ENCODE results near the gene LGALS4.
A peak's percentile ranks its signal among the peaks of the same experiment; 100 is the strongest.
"Not testable (repeated sequence)": the region's sequence is repeated elsewhere in the genome, so short reads cannot be mapped to it uniquely, and the experiment has no call there.

Gene LGALS4, protein sequence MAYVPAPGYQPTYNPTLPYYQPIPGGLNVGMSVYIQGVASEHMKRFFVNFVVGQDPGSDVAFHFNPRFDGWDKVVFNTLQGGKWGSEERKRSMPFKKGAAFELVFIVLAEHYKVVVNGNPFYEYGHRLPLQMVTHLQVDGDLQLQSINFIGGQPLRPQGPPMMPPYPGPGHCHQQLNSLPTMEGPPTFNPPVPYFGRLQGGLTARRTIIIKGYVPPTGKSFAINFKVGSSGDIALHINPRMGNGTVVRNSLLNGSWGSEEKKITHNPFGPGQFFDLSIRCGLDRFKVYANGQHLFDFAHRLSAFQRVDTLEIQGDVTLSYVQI
- total RNA-seq, result 0.35 to 4.0 reads per million in 2 experiments

DNA sequence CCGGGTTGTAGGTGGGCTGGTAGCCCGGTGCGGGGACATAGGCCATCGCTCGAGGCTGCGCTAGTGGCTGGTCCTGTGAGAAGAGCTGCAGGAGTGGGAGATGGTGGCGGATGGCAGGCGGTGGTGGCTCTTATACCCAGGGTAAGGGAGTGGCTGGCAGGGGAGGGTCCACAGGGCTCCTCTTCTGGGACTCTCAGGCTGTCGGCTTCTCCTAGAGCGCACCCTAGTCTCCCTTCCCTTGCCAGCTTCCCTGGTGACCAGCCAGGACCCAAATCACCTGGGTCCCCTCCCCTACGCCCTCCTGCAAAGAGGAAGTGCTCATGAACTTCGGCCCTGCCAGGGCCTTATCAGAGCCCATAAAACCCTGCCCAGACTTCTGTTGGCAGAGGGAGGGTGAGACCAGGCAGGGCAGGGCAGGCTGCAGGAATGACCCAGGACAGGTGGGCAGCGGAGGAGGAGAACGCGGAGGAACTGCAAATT lies at the start of gene LGALS4:
TSS of gene LGALS4 (minus strand) at position 105 of the 480 bp plus-strand sequence. CDS start at position 46, 59 bp downstream.
- DNase-seq (ENCODE audit: low read depth), result no peak

DNA sequence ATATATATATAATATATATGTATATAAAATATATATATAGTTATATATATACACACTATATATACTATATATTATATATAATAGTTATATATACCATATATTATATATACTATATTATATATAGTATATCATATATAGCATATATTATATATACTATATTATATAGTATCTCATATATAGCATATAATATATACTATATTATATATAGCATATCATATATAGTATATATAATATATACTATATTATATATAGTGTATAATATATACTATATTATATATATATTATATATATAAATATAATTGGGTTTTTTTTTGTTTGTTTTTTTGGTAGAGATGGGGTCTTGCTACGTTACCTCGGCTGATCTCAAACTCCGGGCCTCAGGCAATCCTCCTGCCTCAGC lies 48.6 kb upstream of the LGALS4 start:
- DNase-seq (ENCODE audit: low read depth), result no peak

DNA sequence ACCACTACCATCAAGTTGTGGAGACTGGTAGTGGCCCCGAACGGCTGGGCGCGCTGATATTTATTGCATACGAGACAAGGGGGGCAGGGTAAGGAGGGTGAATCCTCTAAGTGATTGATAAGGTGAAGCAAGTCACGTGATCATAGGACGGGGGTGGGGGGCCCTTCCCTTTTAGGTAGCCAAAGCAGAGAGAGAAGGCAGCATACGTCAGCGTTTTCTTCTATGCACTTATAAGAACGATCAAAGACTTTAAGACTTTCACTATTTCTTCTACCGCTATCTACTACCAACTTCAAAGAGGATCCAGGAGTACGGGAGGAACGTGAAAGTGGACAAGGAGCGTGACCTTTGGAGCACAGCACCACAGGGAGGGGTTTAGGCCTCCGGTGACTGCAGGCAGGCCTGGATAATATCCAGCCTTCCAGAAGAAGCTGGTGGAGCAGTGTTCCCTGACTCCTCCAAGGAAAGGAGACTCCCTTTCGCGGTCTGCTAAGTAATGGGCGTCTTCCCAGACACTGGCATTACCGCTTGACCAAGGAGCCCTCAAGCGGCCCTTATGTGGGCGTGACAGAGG lies 47.0 kb upstream of the LGALS4 start:
- DNase-seq (ENCODE audit: low read depth), result not testable (repeated sequence)

DNA sequence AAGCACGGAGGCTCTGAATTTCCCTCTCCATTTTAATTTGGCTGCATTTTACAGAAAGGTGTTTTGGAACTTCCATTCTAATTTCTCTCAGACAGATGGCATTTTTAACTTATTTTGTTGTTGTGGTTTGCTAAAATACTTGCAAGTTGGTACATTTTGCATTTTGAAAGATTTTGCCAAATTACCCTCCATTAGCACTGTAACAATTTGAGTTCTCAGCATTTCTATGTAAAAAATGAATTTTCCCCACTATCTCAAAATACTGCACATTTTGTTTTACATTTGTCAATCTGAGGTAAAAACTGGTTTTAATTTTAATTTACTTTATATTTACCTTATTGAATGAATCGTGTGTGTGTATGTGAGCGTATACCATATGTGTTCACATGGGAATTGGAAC lies 44.1 kb upstream of the LGALS4 start:
- DNase-seq (ENCODE audit: low read depth), result no peak

DNA sequence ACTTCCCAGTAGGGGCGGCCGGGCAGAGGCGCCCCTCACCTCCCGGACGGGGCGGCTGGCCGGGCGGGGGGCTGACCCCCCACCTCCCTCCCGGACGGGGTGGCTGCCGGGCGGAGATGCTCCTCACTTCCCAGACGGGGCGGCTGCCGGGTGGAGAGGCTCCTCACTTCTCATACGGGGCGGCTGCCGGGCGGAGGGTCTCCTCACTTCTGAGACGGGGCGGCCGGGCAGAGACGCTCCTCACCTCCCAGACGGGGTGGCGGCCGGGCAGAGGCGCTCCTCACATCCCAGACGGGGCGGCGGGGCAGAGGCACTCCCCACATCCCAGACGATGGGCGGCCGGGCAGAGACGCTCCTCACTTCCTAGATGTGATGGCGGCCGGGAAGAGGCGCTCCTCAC lies 43.0 kb upstream of the LGALS4 start:
- DNase-seq (ENCODE audit: low read depth), result not testable (repeated sequence)

DNA sequence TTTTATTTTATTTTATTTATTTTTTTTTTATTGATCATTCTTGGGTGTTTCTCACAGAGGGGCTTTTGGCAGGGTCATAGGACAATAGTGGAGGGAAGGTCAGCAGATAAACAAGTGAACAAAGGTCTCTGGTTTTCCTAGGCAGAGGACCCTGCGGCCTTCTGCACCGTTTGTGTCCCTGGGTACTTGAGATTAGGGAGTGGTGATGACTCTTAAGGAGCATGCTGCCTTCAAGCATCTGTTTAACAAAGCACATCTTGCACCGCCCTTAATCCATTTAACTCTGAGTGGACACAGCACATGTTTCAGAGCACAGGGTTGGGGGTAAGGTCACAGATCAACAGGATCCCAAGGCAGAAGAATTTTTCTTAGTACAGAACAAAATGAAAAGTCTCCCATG lies 42.2 kb upstream of the LGALS4 start:
- DNase-seq (ENCODE audit: low read depth), result not testable (repeated sequence)

DNA sequence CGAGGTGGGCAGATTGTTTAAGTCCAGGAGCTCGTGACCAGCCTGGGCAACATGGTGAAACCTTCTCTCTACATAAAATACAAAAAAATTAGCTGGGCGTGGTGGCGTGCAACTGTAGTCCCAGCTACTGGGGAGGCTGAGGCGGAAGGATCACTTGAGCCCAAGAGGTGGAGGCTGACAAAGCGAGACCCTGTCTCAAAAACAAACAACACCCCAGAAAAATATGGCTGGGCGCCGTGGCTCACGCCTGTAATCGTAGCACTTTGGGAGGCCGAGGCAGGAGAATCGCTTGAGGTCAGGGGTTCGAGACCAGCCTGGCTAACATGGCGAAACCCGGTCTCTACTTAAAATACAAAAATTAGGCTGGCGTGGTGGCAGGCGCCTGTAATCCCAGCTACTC lies 40.5 kb upstream of the LGALS4 start:
- no peak for DNase-seq (ENCODE audit: low read depth)

DNA sequence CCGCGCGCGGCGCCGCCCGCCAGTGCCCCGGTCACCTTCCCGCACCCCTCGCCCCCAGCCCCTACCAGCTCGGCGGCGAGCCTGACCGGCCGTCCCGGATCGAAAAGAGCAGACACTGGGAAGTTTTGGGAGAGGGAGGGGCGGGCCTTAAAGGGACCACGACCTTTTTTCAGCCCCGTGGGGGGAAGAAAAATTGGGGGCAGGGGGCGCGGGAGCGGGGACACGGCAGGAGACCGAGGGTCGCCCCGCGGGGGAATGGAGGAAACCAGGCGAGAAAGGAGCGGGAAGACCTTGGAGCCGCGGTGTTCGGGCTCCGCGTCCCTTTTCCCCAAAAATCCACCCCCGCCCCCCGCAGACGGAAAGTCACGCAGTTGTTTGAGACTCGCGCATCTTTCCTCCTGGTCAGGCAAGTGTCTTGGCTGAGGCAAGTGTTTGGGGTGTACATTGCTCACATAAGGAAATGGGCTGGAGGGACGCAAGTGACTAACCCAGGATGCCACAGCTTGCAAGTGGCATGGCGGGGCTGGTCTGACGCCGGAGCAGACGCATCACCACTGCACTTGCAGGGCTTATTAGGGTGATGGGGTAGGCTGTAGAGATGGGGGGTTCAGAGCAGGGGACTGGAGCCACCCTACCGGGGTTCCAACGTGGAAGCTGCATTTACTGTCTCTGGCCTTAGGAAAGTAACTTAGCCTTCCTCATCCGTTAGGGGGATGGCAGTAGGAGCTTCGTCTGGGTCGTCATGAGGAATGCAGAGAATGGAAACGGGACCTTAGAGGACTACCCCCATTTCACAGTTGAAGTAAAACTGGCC lies 39.7 kb upstream of the LGALS4 start:
- peak; percentile 37 for DNase-seq (ENCODE audit: low read depth)

DNA sequence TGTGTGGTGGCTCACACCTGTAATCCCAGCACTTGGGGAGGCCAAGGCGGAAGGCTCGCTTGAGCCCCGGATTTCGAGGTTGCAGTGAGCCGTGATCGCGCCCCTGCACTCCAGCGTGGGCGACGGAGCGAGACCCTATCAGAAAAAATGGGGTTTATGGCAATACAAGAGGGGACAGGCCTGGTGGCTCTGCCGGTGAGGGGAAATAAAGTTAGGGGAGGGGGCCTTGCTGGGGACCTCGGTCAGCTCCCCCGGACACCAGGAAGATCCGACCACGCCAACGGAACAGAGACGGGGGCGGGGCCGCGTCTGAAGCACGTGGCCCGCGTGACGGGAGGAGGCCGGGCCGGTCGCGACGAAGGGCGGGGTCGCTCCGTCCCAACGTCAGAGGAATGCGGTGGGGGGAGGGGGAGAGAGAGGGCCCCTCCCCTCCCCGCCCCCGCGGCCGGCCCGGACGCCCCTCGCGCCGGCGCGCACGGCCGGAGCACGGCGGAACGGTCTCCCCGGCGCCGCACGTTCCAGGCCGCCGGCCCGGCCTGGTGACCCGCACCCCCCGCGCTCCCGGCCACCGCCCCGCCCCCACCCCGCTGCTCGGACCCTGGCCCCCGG lies 39.0 kb upstream of the LGALS4 start:
- peak; percentile 84 for DNase-seq (ENCODE audit: low read depth)

DNA sequence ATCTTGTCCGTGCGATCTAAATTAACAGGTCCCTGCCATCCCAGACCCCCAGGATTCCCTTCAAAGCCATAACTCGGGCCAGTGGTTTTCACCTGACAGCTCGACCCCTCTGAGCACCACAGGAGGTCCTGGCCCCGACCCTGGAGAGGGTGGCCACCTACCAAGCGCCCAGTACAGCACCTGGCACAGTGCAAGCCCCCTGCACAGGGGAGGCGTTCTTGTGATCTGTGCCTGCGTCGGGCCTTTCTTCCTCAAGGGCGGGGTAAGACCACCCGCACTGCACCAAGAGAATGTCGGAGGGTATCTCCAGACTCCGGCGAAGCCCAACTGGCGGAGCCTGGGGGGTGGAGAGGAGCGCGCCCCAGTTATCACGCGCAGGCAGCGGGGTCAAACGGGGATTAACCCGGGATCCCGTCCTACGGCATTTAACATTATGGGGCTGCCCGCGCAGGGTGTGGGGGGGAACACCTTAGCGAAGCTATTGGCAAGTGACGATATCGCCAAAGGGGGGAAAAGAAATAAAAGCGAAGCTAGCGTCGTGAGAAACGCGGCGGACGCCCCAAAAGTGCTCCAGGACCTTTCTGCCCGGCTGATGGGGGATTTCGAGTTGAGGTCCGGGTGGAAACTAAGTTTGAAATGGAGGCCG lies 38.4 kb upstream of the LGALS4 start:
- peak; percentile 21 for DNase-seq (ENCODE audit: low read depth)

DNA sequence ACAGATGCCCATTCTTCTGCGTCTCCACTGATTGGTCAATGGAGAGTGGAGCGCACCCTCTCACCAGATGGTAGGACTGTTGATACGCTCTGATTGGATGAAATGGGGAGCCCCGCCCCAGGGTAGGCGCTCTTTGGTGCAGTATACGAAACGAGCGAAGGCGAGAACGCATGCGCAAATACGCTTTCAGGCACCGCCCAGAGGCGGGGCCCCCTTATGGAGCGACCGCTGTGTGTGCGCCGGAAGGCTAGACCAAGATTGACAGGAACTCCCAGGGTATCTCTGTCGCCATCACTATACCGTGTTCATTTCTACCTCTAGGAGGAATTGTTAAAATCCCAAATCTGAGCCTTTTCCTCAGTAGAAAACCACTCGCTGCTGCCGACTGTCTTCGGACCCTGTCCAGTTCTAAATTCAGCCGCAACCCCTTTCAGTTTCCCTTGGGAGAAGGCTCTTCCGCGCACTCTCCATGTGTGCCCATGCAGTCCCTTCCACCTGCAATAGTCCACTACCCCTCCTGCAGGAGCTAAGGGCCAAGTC lies 37.8 kb upstream of the LGALS4 start:
- peak; percentile 99 for DNase-seq (ENCODE audit: low read depth)

DNA sequence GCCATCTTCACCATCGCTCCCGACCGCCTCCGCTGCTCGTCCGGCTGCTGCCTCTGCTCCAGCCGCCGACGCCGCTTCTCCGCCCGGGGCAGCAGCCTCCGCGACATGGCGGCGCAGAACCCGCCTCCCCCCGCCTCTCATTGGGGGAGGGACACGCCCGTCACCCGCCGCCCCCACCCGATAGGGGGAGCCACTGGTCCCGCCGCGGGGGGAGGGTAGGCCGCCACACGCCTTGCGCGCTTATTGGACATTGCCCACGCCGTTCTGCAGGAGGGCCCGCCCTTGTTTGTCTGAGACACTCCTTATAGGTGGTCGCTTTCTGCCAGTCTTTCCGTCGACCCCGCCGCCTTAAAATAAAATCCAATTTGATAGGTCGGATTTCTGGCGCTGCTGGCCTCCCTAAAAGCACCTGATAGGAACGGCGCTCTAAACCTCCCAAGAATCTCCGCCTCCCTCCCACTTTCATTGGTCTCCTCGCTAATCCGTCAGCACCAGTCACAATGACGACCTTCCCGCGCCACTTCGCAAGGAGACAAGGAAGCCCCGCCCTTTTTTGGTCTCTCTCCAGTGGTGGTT lies 37.2 kb upstream of the LGALS4 start, which contains the start of gene HNRNPL:
TSS of gene HNRNPL (minus strand) at position 127 of the 576 bp plus-strand sequence. CDS start at position 107, 20 bp downstream.
- peak; percentile 99 for DNase-seq (ENCODE audit: low read depth)

DNA sequence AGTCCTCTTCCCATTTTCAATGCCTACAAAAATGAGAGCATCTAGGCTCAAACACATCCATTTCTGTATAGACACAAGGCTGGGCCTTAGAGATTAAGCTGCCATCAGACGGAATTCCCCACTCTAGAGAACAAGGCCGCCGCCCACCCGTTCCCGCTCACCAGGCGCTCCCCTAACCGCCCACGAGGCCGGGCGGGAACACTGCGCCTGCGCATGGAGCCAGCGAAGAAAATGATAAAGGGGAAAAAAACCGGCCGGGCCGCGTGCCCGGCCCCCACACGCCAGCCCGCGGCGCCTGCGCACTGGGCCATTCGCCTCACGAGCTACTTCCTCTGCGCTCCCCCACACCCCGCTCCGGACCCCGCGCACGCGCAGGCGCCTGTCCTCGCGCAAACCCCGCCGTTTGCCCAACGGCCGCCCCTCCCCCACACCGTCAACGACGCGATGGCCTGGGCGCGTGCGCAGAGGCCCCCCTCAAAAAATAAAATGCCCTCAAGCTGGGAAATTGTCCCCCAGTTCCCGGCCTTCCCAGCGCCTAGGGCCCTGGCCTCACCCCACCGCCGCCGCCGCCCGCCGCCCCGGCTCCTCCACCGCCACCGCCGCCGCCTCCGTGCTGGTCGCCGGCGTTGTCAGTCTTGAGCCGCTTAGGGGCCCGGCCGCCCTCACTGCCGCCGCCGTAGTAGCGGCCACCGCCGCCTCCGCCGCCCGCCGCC lies 36.6 kb upstream of the LGALS4 start:
- DNase-seq (ENCODE audit: low read depth), result peak; percentile 95

DNA sequence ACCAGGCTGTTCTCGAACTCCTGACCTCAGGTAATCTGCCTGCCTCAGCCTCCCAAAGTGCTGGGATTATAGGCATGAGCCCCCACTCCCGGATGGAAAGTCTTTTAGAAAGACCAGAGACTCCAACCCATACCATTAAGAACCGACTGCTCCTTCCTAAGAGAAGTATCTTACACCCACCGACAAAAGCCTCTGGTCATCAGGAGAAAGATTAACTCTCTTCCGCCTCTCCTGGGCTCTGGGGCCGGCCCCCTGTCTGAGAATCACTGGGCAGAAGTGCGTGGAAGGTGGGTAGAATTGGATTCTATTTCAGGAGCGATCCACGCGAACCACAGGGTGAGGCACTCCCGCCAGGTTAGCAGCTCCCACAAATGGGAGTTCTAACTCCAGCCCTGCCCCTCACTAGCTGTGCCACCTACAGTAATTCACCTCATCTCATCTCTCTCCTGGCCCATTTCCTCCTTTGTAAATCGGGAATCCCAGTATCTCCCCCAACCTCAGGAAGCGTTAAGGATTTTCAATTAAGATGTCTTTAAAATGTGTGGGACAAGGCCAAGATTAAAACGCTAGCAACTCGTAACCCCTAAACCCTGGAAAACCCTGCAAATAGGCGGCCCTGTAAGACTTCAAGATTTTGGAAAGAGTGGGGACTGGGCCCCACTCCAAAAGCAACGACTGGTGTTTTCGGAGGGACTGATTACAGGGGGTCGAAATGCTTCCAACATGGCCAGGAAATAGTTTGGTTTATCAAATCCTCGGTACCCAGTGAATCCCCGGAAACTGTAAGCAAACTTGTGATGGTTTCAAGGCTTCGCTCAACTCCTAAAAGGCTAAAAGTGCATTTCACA lies 35.8 kb upstream of the LGALS4 start:
- no peak for DNase-seq (ENCODE audit: low read depth)

DNA sequence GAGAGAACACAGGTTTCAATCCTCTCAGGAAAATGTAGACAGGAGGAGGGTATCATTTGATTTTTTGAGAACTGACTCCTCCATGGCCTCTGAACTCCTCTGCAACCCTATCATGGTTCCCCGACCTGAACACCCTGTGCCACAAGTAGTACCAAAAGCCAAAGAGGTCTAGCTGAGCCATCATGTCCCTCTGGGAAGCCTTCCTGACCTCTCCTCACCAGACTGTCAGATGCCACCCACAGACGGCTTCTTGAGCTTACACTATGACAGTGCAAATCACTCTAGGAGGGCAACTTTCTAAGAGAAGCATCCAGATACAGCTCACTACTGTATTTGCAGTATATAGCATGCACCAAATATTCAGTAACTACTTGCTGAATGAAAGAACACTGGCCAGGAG lies 33.4 kb upstream of the LGALS4 start:
- DNase-seq (ENCODE audit: low read depth), result no peak

DNA sequence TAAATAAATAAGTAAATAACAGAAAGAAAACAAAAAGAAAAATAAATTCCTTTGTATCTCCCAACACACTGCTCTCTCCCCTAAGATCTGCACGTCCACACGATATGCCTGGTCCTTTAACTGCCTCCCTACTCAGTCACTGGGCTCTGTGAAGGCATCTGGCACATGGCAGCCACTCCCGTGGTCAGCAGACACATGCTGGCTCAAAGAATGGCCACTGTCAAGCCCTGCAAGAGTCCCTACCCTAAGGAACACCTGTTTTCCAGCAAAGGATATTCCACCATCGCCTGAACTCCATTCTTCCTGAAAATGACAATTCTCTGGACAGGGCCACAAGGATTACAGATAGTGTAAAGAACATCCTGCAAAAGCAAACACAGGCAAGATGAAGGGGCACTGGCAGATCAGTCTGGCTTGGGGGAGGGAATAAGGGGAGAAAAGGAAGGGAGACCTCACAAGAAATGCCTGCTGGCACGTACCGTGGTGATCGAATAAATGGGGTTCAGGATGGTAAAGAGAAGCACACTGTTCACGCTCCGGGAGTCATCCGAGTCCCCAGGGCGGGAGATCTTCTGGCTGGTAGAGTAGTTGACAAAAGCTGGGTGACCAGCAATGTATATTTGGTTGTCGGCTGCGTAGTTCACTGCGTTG lies 32.8 kb upstream of the LGALS4 start:
- no peak for DNase-seq (ENCODE audit: low read depth)

DNA sequence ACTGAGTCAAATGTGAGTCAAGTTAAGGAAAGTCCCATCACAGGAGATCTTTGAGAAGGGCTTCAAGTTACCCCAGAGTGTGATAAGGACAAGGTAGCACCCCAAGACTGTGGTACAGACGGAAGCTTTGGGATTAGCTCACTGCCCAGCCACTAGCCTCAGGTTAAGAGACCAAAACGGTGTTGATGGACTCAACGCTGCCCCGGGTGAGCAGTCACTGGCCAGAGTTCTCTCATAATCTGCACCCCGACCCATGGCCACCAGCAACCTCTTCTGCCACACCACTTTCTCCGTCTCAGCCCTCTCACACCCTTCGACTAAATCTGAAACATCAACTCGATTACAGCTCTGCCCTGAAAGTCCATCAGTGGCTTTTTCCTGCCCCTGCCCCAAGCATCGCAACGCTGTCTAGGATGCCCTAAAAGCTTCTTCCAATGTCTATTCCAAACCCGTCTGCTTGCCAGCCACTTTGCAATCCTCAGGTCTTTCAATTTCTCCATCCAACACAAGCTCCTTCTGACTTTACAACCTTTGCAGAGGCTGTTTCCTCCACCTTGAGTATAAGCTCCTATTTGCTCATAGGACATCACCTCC lies 31.4 kb upstream of the LGALS4 start:
- DNase-seq (ENCODE audit: low read depth), result no peak

DNA sequence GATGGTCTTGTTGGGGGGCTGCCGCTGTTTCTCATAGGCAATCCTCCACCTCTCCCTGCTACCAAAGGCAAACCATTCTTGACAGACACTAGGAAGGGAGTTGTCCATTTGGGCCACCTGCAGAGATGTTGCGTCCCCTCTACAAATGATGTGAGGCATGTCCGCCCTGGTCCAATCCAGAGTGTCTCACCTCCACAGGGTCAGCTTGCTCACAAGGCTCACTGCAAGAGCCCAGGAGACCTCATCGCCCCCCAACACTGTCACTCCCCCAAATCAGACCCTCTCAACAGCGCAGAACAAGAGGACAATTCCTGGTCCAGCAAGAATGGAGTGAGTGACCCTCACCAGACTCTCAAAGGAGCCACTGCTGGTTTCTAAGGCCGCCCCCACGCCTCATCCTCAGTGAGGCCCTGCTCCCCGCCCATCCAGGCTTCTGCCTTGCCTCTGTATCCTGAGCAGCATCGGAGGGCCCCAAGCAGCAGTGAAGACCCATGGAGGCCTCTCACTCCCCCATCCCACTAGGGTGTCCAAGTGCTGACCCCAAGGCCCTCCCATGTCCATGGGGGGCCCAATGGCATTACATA lies 30.5 kb upstream of the LGALS4 start:
- DNase-seq (ENCODE audit: low read depth), result no peak

All from T follicular helper cell (primary cell).